Measurements from ENCODE around the gene SPG7.
"Not testable (repeated sequence)": the region's sequence is repeated elsewhere in the genome, so short reads cannot be mapped to it uniquely, and the experiment has no call there.

SPG7 gene

DNA sequence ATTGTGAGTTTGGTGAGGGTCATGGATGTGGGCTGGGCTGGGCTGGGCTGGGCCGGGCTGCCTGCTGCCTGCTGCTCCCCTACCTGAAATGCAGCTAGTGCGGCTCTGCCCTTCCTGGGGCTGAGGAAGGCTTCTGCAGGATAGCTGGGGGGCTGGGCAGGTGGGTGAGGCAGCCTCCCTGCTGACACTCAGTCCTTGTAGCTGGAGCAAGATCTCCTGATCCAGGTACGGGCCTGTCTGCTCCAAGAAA is 57.0 kb downstream of the SPG7 start:
- DNase-seq, result no peak

GRCh38 chr16:89565506-89566372 is 57.5 kb downstream of the SPG7 start:
- DNase-seq, result peak in 4 of 5 experiments; percentile 28 to 65 (median 38)

DNA sequence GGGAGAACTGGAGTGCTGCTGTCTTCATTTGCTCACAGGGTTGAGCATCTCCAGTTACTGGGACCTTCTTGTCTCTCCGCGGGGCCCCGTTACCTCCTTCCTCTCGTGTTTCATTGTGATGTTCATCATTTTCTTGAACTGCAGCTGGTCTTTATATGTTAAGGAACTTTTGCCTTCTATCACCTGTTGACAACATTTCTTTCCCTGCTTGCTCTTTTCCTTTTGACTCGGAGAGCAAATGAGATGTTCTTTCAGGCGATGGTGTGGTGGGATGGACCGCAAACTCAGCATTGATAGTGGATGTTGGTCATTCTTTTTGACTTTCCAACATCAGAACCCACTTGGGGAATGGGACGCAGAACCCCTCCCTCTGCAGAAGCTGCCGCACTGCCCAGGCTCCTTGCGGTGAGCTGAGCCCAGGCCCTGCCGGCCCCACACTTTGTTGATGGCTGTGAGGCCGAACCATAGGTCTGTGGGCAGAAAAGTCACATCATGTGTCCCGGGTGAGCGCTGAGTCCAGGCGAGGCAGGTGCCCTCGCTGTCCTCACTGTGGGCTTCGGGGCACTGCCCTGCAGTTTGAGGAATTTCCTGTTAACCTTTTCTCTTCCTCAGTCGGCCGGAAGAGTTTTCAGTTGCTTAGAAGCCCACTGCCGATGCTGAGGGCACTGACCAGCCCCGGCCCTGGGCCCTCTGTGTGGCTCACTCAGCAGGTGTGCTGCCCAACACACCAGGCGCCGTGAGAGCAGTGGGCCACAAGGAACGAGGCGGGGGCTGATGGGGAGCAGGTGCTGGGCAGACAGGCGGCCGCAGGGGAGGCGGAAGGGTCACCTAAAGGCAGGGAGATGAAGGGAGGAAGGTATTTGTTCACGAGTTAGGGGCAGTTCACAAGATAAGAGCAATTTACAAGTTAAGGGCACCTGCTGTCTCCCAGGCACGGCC is 59.7 kb downstream of the SPG7 start:
- no peak for DNase-seq

DNA sequence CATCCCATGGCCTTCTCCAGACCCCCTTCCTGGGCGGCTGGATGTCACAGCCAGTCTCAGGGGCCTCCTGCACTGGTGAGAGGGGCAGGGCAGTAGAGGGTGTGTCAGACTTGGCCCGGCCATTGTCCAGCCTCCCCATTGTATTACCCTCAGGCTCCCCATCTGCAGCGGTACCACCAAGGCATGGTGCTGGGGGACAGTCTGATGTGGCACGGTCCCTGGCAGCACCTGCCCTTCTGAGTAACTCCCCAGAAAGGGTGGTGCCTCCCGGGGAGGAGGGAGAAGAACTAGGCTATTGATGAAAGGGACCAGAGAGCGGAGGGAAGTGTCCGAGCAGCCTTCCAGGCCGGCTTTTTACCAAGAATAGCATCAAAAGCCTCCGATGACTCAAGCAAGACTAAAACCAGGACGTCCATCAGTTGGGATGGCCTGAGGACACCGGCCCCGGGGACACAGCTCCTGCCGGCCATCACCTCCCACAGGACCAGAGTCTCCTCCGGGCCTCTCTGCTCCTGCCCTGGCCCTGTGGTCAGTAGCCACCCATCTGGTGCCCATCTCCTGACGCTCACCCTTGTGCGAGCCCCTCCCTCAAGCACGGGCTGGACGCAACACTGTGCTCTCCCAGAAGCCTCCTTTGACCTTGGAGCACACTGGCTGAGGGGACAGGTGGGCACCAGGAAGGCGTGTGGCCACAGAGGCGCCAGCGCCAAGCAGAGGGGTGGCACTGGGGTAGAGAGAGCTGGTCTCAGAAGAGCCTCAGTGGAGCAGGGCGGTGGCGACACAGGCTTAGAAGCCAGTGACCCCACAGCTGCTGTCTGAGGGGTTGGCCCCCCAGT is 61.5 kb downstream of the SPG7 start:
- DNase-seq, result no peak

DNA sequence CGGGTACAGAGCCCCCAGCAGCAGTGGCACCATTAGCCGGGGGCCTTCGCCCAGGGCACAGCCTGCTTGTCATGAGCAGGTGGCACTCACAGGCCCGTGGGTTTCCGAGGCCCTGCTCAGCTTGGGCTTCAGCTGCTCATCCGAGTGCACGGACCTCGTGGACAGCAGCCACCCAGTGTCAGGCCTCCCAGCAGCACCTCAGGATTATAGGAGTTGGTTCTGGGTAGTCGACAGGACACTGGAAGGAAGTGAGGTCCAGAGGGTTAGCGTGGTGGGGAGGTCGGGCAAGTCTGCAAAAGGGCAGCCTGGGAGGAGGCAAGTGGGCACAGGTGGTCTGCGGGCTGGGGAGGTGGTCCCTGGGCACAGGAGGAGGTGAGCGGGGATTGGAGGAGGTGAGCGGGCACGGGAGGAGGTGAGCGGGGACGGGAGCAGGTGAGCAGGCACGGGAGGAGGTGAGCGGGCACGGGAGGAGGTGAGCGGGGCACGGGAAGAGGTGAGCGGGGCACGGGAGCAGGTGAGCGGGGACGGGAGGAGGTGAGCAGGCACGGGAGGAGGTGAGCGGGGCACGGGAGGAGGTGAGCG is 62.2 kb downstream of the SPG7 start:
- DNase-seq, result no peak

DNA sequence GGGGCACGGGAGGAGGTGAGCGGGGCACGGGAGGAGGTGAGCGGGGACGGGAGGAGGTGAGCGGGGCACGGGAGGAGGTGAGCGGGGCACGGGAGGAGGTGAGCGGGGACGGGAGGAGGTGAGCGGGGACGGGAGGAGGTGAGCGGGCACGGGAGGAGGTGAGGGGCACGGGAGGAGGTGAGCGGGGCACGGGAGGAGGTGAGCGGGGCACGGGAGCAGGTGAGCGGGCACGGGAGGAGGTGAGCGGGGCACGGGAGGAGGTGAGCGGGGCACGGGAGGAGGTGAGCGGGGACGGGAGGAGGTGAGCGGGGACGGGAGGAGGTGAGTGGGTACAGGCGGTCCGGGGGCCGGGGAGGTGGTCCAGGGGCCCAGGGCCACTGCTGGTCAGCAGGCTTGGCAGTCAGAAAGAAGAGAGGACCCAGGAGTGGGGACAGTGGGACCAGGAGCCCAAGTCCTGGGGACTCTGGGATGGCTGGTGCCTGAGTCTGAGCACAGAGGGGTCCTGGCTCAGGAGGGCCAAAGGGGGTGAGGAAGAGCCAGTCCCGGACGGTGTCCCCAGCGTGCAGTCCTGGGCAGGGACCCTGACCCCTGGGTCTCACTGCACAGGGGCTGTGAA is 62.9 kb downstream of the SPG7 start:
- DNase-seq, result not testable (repeated sequence)

GRCh38 chr16:89571636-89572035 is 63.4 kb downstream of the SPG7 start:
- no peak for DNase-seq

DNA sequence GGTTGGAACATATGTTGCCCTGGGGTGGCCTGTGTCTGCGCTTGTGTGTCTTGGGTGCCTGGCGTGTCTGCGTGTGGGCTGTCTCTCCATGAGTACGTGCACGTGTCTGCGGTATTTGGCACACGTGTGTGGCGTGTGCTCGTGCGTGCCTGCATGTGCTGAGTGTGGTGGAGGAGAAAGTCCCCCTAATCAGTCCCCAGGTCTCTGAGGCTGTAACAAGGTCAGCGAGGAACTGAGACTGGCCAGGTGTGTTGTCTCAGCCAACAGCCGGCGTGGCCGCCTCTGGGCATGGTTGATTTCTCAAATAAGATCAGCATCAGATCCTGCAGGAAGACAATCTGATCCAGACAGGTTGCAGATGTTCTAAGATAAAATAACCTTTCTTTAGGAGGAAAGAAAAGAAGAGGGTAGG is 63.9 kb downstream of the SPG7 start:
- no peak for DNase-seq

- DNase-seq, result no peak
Observed at GRCh38 chr16:89572485-89573205, 64.4 kb downstream of the SPG7 start.

GRCh38 chr16:89573826-89574680 is 65.8 kb downstream of the SPG7 start:
- no peak for DNase-seq

- peak in 4 of 5 experiments; percentile 36 to 59 (median 38) for DNase-seq
Observed at GRCh38 chr16:89574681-89575246, 66.6 kb downstream of the SPG7 start.

DNA sequence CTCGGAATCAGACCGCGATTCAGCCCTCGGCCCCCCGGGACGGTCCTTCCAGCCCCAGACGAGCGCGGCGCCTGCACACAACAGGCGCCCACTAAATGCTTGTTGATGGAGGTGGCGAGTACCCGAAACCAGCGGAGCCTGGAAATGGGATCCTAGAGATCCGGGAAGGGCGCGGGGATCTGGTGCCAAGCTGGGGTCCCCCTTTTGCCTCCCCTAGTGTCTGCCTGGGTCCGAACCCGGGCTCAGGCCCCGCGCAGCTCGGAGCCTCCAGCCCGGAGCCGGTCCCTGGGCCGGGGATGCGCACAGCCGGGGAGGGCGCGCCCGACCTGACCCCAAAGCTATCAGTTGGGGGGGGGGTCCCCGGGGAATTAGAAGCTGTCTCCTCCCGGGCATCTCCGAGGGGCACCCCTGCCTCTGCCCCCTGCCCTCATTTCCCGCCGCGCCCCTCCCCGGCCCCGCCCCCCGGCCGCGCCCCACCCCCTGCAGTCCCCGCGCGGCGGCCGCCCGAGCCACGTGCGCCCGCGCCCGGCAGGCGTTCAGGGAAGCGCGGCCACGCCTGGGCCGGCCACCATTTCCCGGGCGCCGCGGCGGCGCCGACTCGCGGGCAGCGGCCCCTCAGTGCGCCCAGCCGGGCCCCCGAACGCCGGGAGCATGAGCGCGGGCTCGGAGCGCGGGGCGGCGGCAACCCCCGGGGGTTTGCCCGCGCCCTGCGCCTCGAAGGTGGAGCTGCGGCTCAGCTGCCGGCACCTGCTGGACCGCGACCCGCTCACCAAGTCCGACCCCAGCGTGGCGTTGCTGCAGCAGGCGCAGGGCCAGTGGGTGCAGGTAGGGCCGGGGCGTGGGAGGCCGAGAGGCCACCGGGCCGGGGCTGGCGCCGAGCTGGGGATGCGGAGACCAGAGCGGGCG is 67.3 kb downstream of the SPG7 start, which contains the start of gene CPNE7:
Gene CPNE7, plus strand, starts transcription at position 512 of the 906 bp plus-strand sequence. Its CDS starts 140 bp downstream, at position 652.
- DNase-seq, result no peak

- no peak for DNase-seq
Observed at GRCh38 chr16:89576153-89577054, 68.2 kb downstream of the SPG7 start.

DNA sequence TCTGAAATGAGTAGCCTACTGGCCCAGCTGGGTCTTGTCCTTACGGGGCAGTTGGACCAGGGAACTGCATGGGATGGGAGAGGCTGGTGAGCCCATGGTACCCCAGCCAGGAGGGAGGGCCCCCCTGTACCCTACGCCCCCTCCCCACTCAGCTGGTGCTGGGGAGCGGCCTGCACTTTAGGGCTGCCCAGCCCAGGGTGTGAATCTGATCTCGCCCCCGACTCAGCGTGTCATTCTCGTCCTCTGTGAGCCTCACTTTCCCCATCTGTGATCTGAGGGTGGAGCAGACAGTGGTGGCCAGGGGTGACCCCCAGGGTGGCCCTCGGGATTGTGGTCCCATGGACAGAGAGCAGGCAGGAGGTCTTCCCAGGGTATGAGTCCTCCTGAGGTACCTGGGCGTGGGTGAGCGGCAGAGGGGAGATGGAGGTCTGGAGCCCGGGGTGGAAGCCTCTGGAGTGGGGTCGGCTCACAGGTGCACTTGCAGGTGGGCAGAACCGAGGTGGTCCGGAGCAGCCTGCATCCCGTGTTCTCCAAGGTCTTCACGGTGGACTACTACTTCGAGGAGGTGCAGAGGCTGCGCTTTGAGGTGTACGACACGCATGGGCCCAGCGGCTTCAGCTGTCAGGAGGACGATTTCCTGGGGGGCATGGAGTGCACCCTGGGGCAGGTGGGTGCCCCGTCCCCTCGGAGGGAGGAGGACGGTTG is 69.0 kb downstream of the SPG7 start:
- DNase-seq, result no peak

- no peak for DNase-seq
Observed at GRCh38 chr16:89579351-89579750, 71.1 kb downstream of the SPG7 start.

DNA sequence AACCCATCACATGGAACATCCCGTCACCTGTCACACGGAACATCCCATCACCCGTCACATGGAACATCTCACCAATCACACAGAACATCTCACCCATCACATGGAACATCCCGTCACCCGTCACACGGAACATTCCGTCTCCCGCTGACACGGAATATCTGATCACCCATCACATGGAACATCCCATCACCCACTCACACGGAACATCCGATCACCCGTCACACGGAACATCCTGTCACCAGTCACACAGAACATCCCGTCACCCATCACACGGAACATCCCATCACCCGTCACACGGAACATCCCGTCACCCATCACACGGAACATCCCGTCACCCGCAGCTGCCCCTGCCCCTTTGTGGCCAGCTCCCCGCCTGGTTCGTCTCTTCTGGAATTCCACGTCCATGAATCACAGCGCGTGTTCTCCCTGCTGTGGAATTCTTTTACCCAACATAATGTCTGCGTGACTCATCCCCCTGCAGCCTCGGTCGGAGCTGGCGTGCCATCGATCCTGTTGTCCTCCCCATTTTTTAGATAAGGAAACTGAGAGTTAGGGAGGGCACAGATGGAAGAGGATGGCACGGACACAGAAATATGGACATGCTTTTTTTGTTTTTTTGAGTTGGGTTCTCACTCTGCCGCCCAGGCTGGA is 73.0 kb downstream of the SPG7 start:
- DNase-seq, result no peak

All from T-helper 2 cell (primary cell).